Lung microvascular endothelial cell (primary cell): ENCODE results near the gene RHEX. TPM values are rescaled to one million over a fixed set of nuclear protein-coding genes. Genes with fewer than 3 reads are reported as not detected.

Experiments
- total RNA-seq: library from RNA; depleted of rRNA; stranded (reverse); fragments of >200 nt; gene quantifications from 2 replicates; pipeline ENCODE4 v1.2.1, GENCODE V29; 2014

RHEX gene
- total RNA-seq, 1 donor from 2014 or later, result not detected

Other genes starting within 250 kb of the RHEX start
- gene SLC41A1, start 240.0 kb upstream of the RHEX start, total RNA-seq, result 6.8 and 20.0 TPM in 2 replicates
- under 0.01 TPM in 1 of 2 replicates, not detected in the other for gene PM20D1, start 203.0 kb upstream of the RHEX start, total RNA-seq
- not detected in 2 replicates for gene SLC26A9, start 109.7 kb upstream of the RHEX start, total RNA-seq
- not detected in 2 replicates for gene RAB7B, start 49.8 kb upstream of the RHEX start, total RNA-seq
- gene CTSE, start 29.3 kb upstream of the RHEX start, total RNA-seq, result not detected in 2 replicates
- gene AVPR1B, start 64.2 kb downstream of the RHEX start, total RNA-seq, result not detected in 2 replicates
- gene FAM72A, start 149.7 kb downstream of the RHEX start, total RNA-seq, result 3.0 and 3.7 TPM in 2 replicates
- gene SRGAP2, start 150.4 kb downstream of the RHEX start, total RNA-seq, result 40.3 and 77.0 TPM in 2 replicates